ENCODE measurements around the gene RHCE.
A peak's percentile ranks its signal among the peaks of the same experiment; 100 is the strongest.
"Not testable (repeated sequence)": the region's sequence is repeated elsewhere in the genome, so short reads cannot be mapped to it uniquely, and the experiment has no call there.

Gene RHCE

GRCh38 chr1:25342846-25343245, 77.8 kb downstream of the RHCE start:
- no peak for DNase-seq (ENCODE audit: low spot score)

- DNase-seq (ENCODE audit: low spot score) = no peak
Measured at GRCh38 chr1:25341746-25342145, 78.9 kb downstream of the RHCE start.

GRCh38 chr1:25338986-25339385, 81.6 kb downstream of the RHCE start:
- DNase-seq (ENCODE audit: low spot score) = no peak

- DNase-seq (ENCODE audit: low spot score) = peak; percentile 93
Measured at GRCh38 chr1:25338188-25338981, 82.2 kb downstream of the RHCE start, which contains the start of gene TMEM50A. TMEM50A (plus strand) TSS chr1:25338334; CDS start chr1:25340487, 2,153 bp downstream.

- DNase-seq (ENCODE audit: low spot score) = not testable (repeated sequence)
Measured at GRCh38 chr1:25337483-25338187, 83.0 kb downstream of the RHCE start.

- DNase-seq (ENCODE audit: low spot score) = not testable (repeated sequence)
Measured at GRCh38 chr1:25336922-25337354, 83.7 kb downstream of the RHCE start.

GRCh38 chr1:25329950-25330349, 90.7 kb downstream of the RHCE start:
- not testable (repeated sequence) for DNase-seq (ENCODE audit: low spot score)

GRCh38 chr1:25329336-25329735, 91.3 kb downstream of the RHCE start:
- DNase-seq (ENCODE audit: low spot score) = not testable (repeated sequence)

- not testable (repeated sequence) for DNase-seq (ENCODE audit: low spot score)
Measured at GRCh38 chr1:25328791-25329185, 91.8 kb downstream of the RHCE start.

- DNase-seq (ENCODE audit: low spot score) = not testable (repeated sequence)
Measured at GRCh38 chr1:25327864-25328790, 92.5 kb downstream of the RHCE start.

- not testable (repeated sequence) for DNase-seq (ENCODE audit: low spot score)
Measured at GRCh38 chr1:25324407-25324806, 96.2 kb downstream of the RHCE start.

GRCh38 chr1:25322127-25322526, 98.5 kb downstream of the RHCE start:
- not testable (repeated sequence) for DNase-seq (ENCODE audit: low spot score)

GRCh38 chr1:25320314-25320938, 100.2 kb downstream of the RHCE start:
- DNase-seq (ENCODE audit: low spot score) = not testable (repeated sequence)

- DNase-seq (ENCODE audit: low spot score) = not testable (repeated sequence)
Measured at GRCh38 chr1:25312806-25313470, 107.7 kb downstream of the RHCE start.
